ENCODE data around the gene ECE1. TPM values are rescaled to one million over a fixed set of nuclear protein-coding genes. Genes with fewer than 3 reads are reported as not detected.
"Not testable (repeated sequence)": the region's sequence is repeated elsewhere in the genome, so short reads cannot be mapped to it uniquely, and the experiment has no call there.

ECE1 gene
- polyA plus RNA-seq, 1 donor from 2014 or later = 58.6 TPM

GRCh38 chr1:21208137-21208700 lies 82.0 kb downstream of the ECE1 start:
- H3K4me3 Mint-ChIP-seq, H3K36me3 Mint-ChIP-seq, H3K4me1 Mint-ChIP-seq, H3K9me3 Mint-ChIP-seq, H3K27ac Mint-ChIP-seq, H3K27me3 Mint-ChIP-seq: not testable (repeated sequence)

DNA sequence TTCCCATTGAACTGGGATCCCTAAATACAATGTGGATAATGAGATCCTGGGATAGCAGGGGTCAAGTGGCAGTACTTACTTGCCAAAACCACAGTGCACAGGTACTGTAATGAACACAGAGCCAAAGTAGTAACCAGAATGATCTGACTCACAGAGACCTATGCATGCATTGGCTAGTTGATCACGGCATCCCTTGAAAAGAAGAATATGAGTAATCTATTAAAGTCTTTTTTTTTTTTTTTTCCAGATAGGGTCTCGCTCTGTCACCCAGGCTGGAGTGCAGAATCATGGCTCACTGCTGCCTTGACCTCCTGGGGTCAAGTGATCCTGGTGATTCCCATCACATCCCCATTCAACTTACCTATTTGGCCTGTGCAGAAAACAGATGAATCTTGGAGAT lies 84.1 kb downstream of the ECE1 start:
- Mint-ChIP-seq H3K9me3 (no peaks in the 10 kb centered on the region), H3K4me1 (no peaks in the 10 kb centered on the region), H3K27ac (no peak overlapping the region), H3K27me3 (no peaks in the 10 kb centered on the region), H3K36me3 (peaks cover under 1% of the 10 kb centered on the region), H3K4me3 (no peak overlapping the region)

DNA sequence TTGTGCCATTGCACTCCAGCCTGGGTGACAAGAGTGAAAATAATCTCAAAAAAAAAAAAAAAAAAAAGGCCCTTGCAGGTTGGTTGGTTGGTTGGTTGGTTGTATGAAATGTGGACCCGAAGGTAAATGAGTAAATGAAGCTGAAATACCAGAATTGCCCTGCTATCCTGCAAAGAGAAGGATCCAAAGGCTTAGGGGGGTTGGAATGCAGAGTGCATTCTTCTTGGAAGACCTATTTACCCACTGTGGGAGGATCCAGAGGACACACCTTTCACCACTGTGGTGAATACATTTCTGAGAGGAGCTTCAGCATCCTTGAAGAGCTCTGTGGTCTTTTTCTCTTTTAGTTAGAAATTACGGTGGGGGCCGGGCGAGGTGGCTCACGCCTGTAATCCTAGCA lies 84.8 kb downstream of the ECE1 start:
- H3K36me3 Mint-ChIP-seq = no peaks in the 10 kb centered on the region
- no peak overlapping the region for H3K27ac Mint-ChIP-seq
- no peaks in the 10 kb centered on the region for H3K27me3 Mint-ChIP-seq
- H3K4me3 Mint-ChIP-seq = no peak overlapping the region
- H3K9me3 Mint-ChIP-seq = no peaks in the 10 kb centered on the region
- H3K4me1 Mint-ChIP-seq = no peaks in the 10 kb centered on the region

DNA sequence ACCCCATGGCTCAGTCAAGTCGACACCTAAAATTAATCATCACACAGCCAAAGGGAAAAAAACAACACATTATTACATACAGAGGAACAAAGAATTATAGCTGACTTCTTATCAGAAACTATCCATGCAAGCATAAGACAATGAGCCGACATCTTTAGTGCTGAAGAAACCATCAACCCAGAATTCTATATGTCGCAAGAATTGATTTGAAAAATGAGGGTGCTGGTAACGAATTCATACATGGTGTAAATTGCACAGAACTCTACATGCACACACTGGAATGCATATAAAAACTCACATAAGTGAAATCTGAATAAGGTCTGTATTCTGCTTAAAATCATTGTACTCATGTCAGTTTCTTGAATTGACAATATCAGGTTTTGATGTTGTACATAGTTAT lies 88.6 kb downstream of the ECE1 start:
- H3K27me3 Mint-ChIP-seq = peaks cover 7% of the 10 kb centered on the region
- no peak overlapping the region for H3K27ac Mint-ChIP-seq
- H3K4me3 Mint-ChIP-seq = no peak overlapping the region

DNA sequence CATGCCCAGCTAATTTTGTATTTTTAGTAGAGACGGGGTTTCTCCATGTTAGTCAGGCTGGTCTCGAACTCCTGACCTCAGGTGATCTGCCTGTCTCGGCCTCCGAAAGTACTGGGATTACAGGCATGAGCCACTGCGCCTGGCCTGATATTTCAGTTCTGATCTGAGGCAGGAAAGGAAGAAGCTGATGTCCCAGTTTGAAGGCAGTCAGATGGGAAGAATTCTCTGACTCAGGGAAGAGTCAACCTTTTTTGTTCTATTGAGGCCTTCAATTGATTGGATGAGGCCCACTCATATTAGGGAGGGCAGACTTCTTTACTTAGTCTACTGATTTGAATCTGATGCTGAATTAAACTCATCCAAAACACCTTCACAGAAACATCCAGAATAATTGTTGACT lies 89.0 kb downstream of the ECE1 start:
- H3K27ac Mint-ChIP-seq, H3K4me1 Mint-ChIP-seq, H3K27me3 Mint-ChIP-seq, H3K9me3 Mint-ChIP-seq, H3K4me3 Mint-ChIP-seq, H3K36me3 Mint-ChIP-seq: not testable (repeated sequence)

More for the DNA sequence above, 88.6 kb downstream of the ECE1 start:
- no peaks in the 10 kb centered on the region for H3K9me3 Mint-ChIP-seq
- H3K4me1 Mint-ChIP-seq = no peaks in the 10 kb centered on the region
- H3K36me3 Mint-ChIP-seq = peaks cover 1% of the 10 kb centered on the region

DNA sequence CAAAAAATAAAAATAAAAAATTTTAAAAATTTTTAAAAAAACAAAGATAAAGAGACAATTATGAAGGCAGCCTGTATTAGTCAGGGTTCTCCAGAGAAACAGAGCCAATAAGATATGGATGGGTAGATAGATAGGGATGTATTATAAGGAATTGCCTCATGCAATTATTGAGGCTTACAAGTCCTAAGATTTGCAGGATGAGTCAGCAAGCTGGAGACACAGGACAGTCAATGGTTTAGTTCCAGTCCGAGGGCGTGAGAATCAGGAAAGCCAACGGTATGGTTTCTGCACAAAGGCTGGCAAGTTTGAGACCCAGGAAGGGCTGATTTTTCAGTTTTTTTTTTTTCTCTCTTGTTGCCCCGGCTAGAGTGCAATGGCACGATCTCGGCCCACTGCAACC lies 89.5 kb downstream of the ECE1 start:
- Mint-ChIP-seq H3K4me3 (no peak overlapping the region), H3K27ac (no peak overlapping the region), H3K27me3 (peaks cover 7% of the 10 kb centered on the region), H3K4me1 (no peaks in the 10 kb centered on the region), H3K9me3 (no peaks in the 10 kb centered on the region), H3K36me3 (peaks cover 1% of the 10 kb centered on the region)

- Mint-ChIP-seq H3K9me3 (no peaks in the 10 kb centered on the region), H3K36me3 (peaks cover 1% of the 10 kb centered on the region), H3K4me3 (no peak overlapping the region), H3K27ac (no peak overlapping the region), H3K4me1 (peaks cover 0 to 5% (median 3%) of the 10 kb centered on the region in 3 donors), H3K27me3 (peaks cover 7% of the 10 kb centered on the region)
Measured at GRCh38 chr1:21198929-21199328, 91.3 kb downstream of the ECE1 start.

DNA sequence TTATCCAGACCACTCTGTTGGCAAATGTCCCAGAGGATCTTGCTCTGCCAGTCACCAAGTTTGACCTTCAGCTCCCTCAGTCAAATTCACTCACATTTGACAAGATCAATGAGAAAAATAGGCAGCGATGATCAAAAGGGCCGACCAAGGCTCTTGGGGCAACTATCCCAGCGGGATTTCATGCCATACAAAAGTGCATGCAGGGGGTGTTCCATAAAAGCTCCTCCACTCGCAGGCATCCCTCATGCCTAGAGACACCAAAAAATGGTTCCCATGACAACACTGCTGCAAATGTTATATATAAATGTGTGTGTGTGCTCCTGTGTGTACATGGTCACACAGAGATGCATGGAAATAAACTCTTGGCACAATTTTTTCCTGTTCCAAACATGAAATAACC lies 97.4 kb downstream of the ECE1 start:
- Mint-ChIP-seq H3K4me1 (peaks cover 0 to 6% (median 3%) of the 10 kb centered on the region in 3 donors), H3K36me3 (no peaks in the 10 kb centered on the region), H3K27ac (no peak overlapping the region), H3K27me3 (peaks cover 7% of the 10 kb centered on the region), H3K9me3 (no peaks in the 10 kb centered on the region), H3K4me3 (no peak overlapping the region)

DNA sequence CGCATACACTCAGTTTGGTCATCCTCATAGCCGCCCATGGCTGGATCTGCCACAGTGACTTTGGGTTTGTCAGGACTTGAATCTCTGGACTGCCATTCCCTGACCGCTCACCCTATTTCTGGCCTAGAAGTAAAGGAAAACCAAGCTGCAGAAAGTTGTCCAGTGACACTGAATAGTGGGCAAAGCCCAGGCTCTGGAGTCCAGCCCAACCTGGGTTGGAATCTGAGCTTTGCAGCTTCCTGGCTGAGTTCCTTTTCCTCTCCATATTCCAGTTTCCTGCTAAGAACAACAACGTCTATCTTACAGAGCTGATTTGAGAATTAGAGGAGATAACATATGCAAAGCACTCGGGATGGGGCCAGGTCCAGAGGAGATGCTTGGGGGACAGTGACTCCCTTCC lies 98.0 kb downstream of the ECE1 start:
- Mint-ChIP-seq H3K27me3 (peaks cover 7% of the 10 kb centered on the region), H3K36me3 (no peaks in the 10 kb centered on the region), H3K9me3 (no peaks in the 10 kb centered on the region), H3K4me1 (peaks cover 0 to 9% (median 3%) of the 10 kb centered on the region in 3 donors), H3K4me3 (no peak overlapping the region), H3K27ac (no peak overlapping the region)

- H3K4me3 Mint-ChIP-seq, H3K27ac Mint-ChIP-seq, H3K27me3 Mint-ChIP-seq, H3K4me1 Mint-ChIP-seq, H3K36me3 Mint-ChIP-seq, H3K9me3 Mint-ChIP-seq: not testable (repeated sequence)
Measured at GRCh38 chr1:21190771-21191170, 99.5 kb downstream of the ECE1 start.

- Mint-ChIP-seq H3K4me1 (peaks cover 0 to 5% (median 2%) of the 10 kb centered on the region in 3 donors), H3K27ac (no peak overlapping the region), H3K9me3 (no peaks in the 10 kb centered on the region), H3K27me3 (peaks cover 7% of the 10 kb centered on the region), H3K36me3 (no peaks in the 10 kb centered on the region), H3K4me3 (no peak overlapping the region)
Measured at GRCh38 chr1:21189906-21190500, 100.3 kb downstream of the ECE1 start.

GRCh38 chr1:21189421-21189820 lies 100.8 kb downstream of the ECE1 start:
- Mint-ChIP-seq H3K27ac (no peak overlapping the region), H3K4me3 (no peak overlapping the region), H3K36me3 (no peaks in the 10 kb centered on the region), H3K9me3 (no peaks in the 10 kb centered on the region), H3K4me1 (peaks cover 3 to 6% (median 4%) of the 10 kb centered on the region in 3 donors), H3K27me3 (peaks cover 7% of the 10 kb centered on the region)

DNA sequence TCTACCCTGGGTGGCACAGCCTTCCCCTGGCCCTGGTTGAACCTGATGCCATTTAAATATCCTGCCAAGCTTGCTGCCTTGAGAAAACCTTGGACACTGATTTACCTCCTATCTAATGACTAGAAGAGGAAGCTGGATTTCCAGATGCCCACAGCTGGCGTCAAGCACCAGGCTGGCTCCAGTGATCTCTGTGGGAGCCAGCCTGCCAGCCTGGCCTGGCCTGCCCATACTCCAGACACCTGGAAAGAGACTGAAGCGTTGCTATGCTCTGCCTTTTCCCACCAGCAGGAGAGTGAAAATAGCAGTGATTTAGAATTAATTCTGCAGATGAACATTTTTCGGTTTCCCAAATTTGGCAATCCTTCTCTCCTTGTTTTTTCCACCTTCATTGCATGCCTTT lies 102.0 kb downstream of the ECE1 start:
- Mint-ChIP-seq H3K4me3 (no peak overlapping the region), H3K27me3 (peaks cover 6% of the 10 kb centered on the region), H3K36me3 (no peaks in the 10 kb centered on the region), H3K4me1 (peaks cover 10 to 13% (median 11%) of the 10 kb centered on the region in 3 donors), H3K9me3 (no peaks in the 10 kb centered on the region), H3K27ac (no peak overlapping the region)

GRCh38 chr1:21185221-21185731 lies 105.0 kb downstream of the ECE1 start:
- no peak overlapping the region for H3K4me3 Mint-ChIP-seq
- H3K27ac Mint-ChIP-seq = no peak overlapping the region
- no peaks in the 10 kb centered on the region for H3K36me3 Mint-ChIP-seq
- no peaks in the 10 kb centered on the region for H3K27me3 Mint-ChIP-seq
- H3K9me3 Mint-ChIP-seq = no peaks in the 10 kb centered on the region
- peaks cover 11 to 21% (median 12%) of the 10 kb centered on the region in 3 donors for H3K4me1 Mint-ChIP-seq

- H3K9me3 Mint-ChIP-seq = no peaks in the 10 kb centered on the region
- peaks cover 11 to 21% (median 12%) of the 10 kb centered on the region in 3 donors for H3K4me1 Mint-ChIP-seq
- H3K27me3 Mint-ChIP-seq = no peaks in the 10 kb centered on the region
- peak overlapping the region in 2 of 3 donors; percentile 15 to 90 for H3K27ac Mint-ChIP-seq
- peak overlapping the region in 3 of 4 donors; percentile 9 to 70 (median 25) for H3K4me3 Mint-ChIP-seq
- H3K36me3 Mint-ChIP-seq = no peaks in the 10 kb centered on the region
Measured at GRCh38 chr1:21184276-21184675, 106.0 kb downstream of the ECE1 start.

GRCh38 chr1:21182181-21182731 lies 108.0 kb downstream of the ECE1 start:
- no peak overlapping the region for H3K27ac Mint-ChIP-seq
- no peaks in the 10 kb centered on the region for H3K36me3 Mint-ChIP-seq
- H3K27me3 Mint-ChIP-seq = no peaks in the 10 kb centered on the region
- no peaks in the 10 kb centered on the region for H3K9me3 Mint-ChIP-seq
- H3K4me3 Mint-ChIP-seq = peak overlapping the region in 1 of 4 donors; percentile 57
- peaks cover 10 to 21% (median 12%) of the 10 kb centered on the region in 3 donors for H3K4me1 Mint-ChIP-seq

Data from IgD-negative memory B cell (primary cell).